H9 (cell line): ENCODE data around the gene GSG1L. TPM values are rescaled to one million over a fixed set of nuclear protein-coding genes. Genes with fewer than 3 reads are reported as not detected.

Source experiments
- DNase-seq: peaks from one replicate; pipeline ENCODE4 v3.0.0-alpha.2; 2017
- H2AFZ ChIP-seq: one replicate; pipeline ENCODE4 v1.6.1; 2013; ENCODE audit warnings: mild to moderate bottlenecking, low read length, control low read depth, moderate library complexity
- H2AK5ac ChIP-seq: 2 replicates; pipeline ENCODE4 v1.6.1; 2013; ENCODE audit warnings: low read length, control low read depth, mixed read lengths; ENCODE audit not compliant: insufficient read length
- H2BK120ac ChIP-seq: one replicate; pipeline ENCODE4 v1.6.1; 2013; ENCODE audit warnings: low read depth, mild to moderate bottlenecking, low read length, control low read depth, inconsistent platforms; ENCODE audit not compliant: poor library complexity, severe bottlenecking
- H2BK12ac ChIP-seq: 2 replicates; pipeline ENCODE4 v1.6.1; 2013; ENCODE audit warnings: low read length, control low read depth, mixed read lengths, low read depth; ENCODE audit not compliant: insufficient read length
- H2BK15ac ChIP-seq: 2 replicates; pipeline ENCODE4 v1.6.1; 2013; ENCODE audit warnings: low read depth, low read length, control low read depth
- H2BK20ac ChIP-seq: one replicate; pipeline ENCODE4 v1.6.1; 2013; ENCODE audit warnings: low read depth, mild to moderate bottlenecking, low read length, control low read depth, inconsistent platforms; ENCODE audit not compliant: poor library complexity, severe bottlenecking
- H2BK5ac ChIP-seq: 2 replicates; pipeline ENCODE4 v1.6.1; 2013; ENCODE audit warnings: low read length, control low read depth, mixed read lengths; ENCODE audit not compliant: insufficient read length
- H3K14ac ChIP-seq: 2 replicates; pipeline ENCODE4 v1.6.1; 2013; ENCODE audit warnings: low read length, control low read depth; ENCODE audit not compliant: insufficient read depth
- H3K18ac ChIP-seq: 2 replicates; pipeline ENCODE4 v1.6.1; 2013; ENCODE audit warnings: low read depth, mild to moderate bottlenecking, mixed read lengths, low read length, control low read depth; ENCODE audit not compliant: insufficient read length
- H3K23ac ChIP-seq: 2 replicates; pipeline ENCODE4 v1.6.1; 2013; ENCODE audit warnings: low read length, control low read depth, mixed read lengths, low read depth; ENCODE audit not compliant: insufficient read length
- H3K23me2 ChIP-seq: 2 replicates; pipeline ENCODE4 v1.6.1; 2013; ENCODE audit warnings: low read depth, mild to moderate bottlenecking, mixed read lengths, low read length, control low read depth; ENCODE audit not compliant: insufficient read length, poor library complexity, severe bottlenecking
- H3K27ac ChIP-seq: 2 replicates; pipeline ENCODE4 v1.5.1; 2013; ENCODE audit warnings: low read length, control low read depth, mixed read lengths, low read depth; ENCODE audit not compliant: insufficient read length
- H3K27me3 ChIP-seq: 2 replicates; pipeline ENCODE4 v1.6.1; 2013; ENCODE audit warnings: low read length, control low read depth, inconsistent platforms; ENCODE audit not compliant: insufficient read depth
- H3K4ac ChIP-seq: 2 replicates; pipeline ENCODE4 v1.6.1; 2013; ENCODE audit warnings: low read depth, mild to moderate bottlenecking, control low read depth, inconsistent platforms, low read length, moderate library complexity
- H3K4me1 ChIP-seq: 2 replicates; pipeline ENCODE4 v1.6.1; 2013; ENCODE audit warnings: low read length, control low read depth, inconsistent platforms; ENCODE audit not compliant: insufficient read depth
- H3K4me2 ChIP-seq: 2 replicates; pipeline ENCODE4 v1.6.1; 2013; ENCODE audit warnings: low read length, control low read depth, mixed read lengths; ENCODE audit not compliant: insufficient read length, insufficient read depth
- H3K56ac ChIP-seq: 2 replicates; pipeline ENCODE4 v1.6.1; 2013; ENCODE audit warnings: low read depth, mild to moderate bottlenecking, mixed read lengths, low read length, control low read depth; ENCODE audit not compliant: insufficient read length
- H3K79me1 ChIP-seq: 2 replicates; pipeline ENCODE4 v1.6.1; 2013; ENCODE audit warnings: low read depth, mild to moderate bottlenecking, moderate library complexity, low read length, control low read depth, inconsistent platforms; ENCODE audit not compliant: insufficient read depth, poor library complexity, severe bottlenecking
- H3K79me2 ChIP-seq: 2 replicates; pipeline ENCODE4 v1.6.1; 2013; ENCODE audit warnings: low read length, control low read depth, inconsistent platforms; ENCODE audit not compliant: insufficient read depth
- H3K9ac ChIP-seq: 2 replicates; pipeline ENCODE4 v1.6.1; 2013; ENCODE audit warnings: low read length, control low read depth, mixed read lengths; ENCODE audit not compliant: insufficient read length; ENCODE audit errors: extremely low read depth
- H3K9me3 ChIP-seq: one replicate; pipeline ENCODE4 v1.6.1; 2013; ENCODE audit warnings: low read depth, low read length, inconsistent platforms; ENCODE audit not compliant: control insufficient read depth
- H3T11ph ChIP-seq: one replicate; pipeline ENCODE4 v1.6.1; 2013; ENCODE audit warnings: mild to moderate bottlenecking, low read length, control low read depth, inconsistent platforms
- H4K20me1 ChIP-seq: one replicate; pipeline ENCODE4 v1.6.1; 2013; ENCODE audit not compliant: control insufficient read depth, insufficient read length, insufficient read depth
- H4K5ac ChIP-seq: 2 replicates; pipeline ENCODE4 v1.6.1; 2013; ENCODE audit warnings: low read depth, mild to moderate bottlenecking, mixed read lengths, low read length, control low read depth; ENCODE audit not compliant: insufficient read length
- H4K8ac ChIP-seq: replicated peaks from 2 replicates; pipeline ENCODE4 v1.6.1; 2013; ENCODE audit warnings: low read length, control low read depth, mixed read lengths, low read depth; ENCODE audit not compliant: insufficient read length
- H4K91ac ChIP-seq: 2 replicates; pipeline ENCODE4 v1.6.1; 2013; ENCODE audit warnings: low read depth, mild to moderate bottlenecking, moderate library complexity, mixed read lengths, low read length, control low read depth; ENCODE audit not compliant: insufficient read length
- H3K27ac Mint-ChIP-seq, 3 experiments: 2 replicates in 2 of 3; 3 replicates in 1 of 3; pipeline ENCODE4 v1.8.0; 2020 to 2021; ENCODE audit warnings: mixed read lengths in 3 of 3, mild to moderate bottlenecking in 1 of 3, moderate library complexity in 1 of 3
- H3K27me3 Mint-ChIP-seq: 2 replicates; pipeline ENCODE4 v1.8.0; 2021; ENCODE audit warnings: low read depth, mild to moderate bottlenecking, moderate library complexity, mixed read lengths
- H3K36me3 Mint-ChIP-seq, 3 experiments: 2 replicates in 2 of 3; 3 replicates in 1 of 3; pipeline ENCODE4 v1.8.0; 2020 to 2021; ENCODE audit warnings: low read depth in 3 of 3, mixed read lengths in 3 of 3; ENCODE audit not compliant: insufficient read depth in 1 of 3
- H3K4me1 Mint-ChIP-seq, 2 experiments: 2 replicates each; pipeline ENCODE4 v1.8.0; 2020; ENCODE audit warnings: mixed read lengths in 2 of 2
- H3K4me3 Mint-ChIP-seq, 2 experiments: 2 replicates in 1 of 2; 3 replicates in 1 of 2; pipeline ENCODE4 v1.8.0; 2020 to 2021; ENCODE audit warnings: mild to moderate bottlenecking in 2 of 2, mixed read lengths in 2 of 2, moderate library complexity in 1 of 2
- H3K9me3 Mint-ChIP-seq, 2 experiments: 2 replicates in 1 of 2; 3 replicates in 1 of 2; pipeline ENCODE4 v1.8.0; 2020; ENCODE audit warnings: mild to moderate bottlenecking in 2 of 2, mixed read lengths in 2 of 2, moderate library complexity in 1 of 2
- WGBS: extraction: QIAGEN DNeasy Blood & Tissue Kit; methylation state at CpG from one replicate; pipeline ENCODE4 v1.1.7; 2013; ENCODE audit warnings: missing lambda C conversion rate, low lambda C conversion rate, mixed read lengths; ENCODE audit not compliant: insufficient read length; ENCODE audit errors: extremely low coverage; 5-methylcytosine and 5-hydroxymethylcytosine counted together
- total RNA-seq: library from RNA; stranded (reverse); gene quantifications from 2 replicates; pipeline ENCODE4 v1.2.1, GENCODE V29; 2021
- TF ChIP-seq, protein P1 (sequence below): fragments of 200-600 bp; sonication (generic); conservative IDR thresholded peaks from 3 replicates; pipeline ENCODE4 v1.8.0; 2021; ENCODE audit warnings: antibody characterized with exemption, mild to moderate bottlenecking

The GSG1L gene
- total RNA-seq, 1 experiment from 2014 or later = 0.35 TPM

DNA sequence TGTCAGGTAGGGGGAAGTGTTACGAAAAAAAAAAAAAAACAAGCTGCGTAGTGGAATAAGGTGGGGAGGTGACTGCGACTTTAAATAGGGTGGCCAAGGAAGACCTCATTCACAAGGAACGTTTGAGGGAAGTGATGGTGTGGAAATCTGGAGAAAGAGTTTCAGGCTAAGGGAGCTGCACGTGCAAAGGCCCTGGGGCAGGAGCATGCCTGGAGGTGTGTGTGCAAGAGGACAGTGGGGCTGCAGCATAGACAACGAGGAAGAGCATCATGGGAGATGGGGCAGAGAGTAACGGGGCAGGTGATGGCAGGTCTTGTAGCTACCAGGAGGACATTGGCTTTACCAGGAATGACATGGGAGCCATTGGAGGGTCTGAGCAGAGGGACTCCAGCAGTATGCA lies 12.0 kb downstream of the GSG1L start:
- no CpG with 5 or more reads among the region's 7 CpGs for WGBS
- Histone ChIP-seq H2BK120ac (no peak overlapping the region), H3K14ac (no peak overlapping the region; the same call in 1 of the 2 replicates), H3K23me2 (no peaks in the 10 kb centered on the region), H3K56ac (no peak overlapping the region), H2AFZ (no peak overlapping the region), H2AK5ac (no peak overlapping the region), H2BK20ac (no peak overlapping the region), H3T11ph (no peak overlapping the region), H3K27me3 (no peaks in the 10 kb centered on the region), H3K79me1 (no peaks in the 10 kb centered on the region), H3K4ac (no peak overlapping the region), H3K27ac (no peak overlapping the region), H4K5ac (no peak overlapping the region), H4K8ac (no peak overlapping the region), H3K9me3 (no peaks in the 10 kb centered on the region), H4K91ac (no peak overlapping the region), H2BK5ac (no peak overlapping the region), H3K79me2 (no peaks in the 10 kb centered on the region), H3K23ac (no peak overlapping the region), H4K20me1 (no peaks in the 10 kb centered on the region), H3K18ac (no peak overlapping the region), H2BK15ac (no peak overlapping the region), H3K4me1 (no peaks in the 10 kb centered on the region), H3K9ac (no peak overlapping the region), H2BK12ac (no peak overlapping the region), H3K4me2 (no peak overlapping the region)
- peaks cover 4 to 6% of the 10 kb centered on the region in 2 experiments; a peak in 4 of 5 replicates for H3K9me3 Mint-ChIP-seq
- no peaks in the 10 kb centered on the region; a peak in 1 of 4 replicates for H3K4me1 Mint-ChIP-seq
- H3K27me3 Mint-ChIP-seq = peaks cover 11% of the 10 kb centered on the region
- TF ChIP-seq, protein P1, sequence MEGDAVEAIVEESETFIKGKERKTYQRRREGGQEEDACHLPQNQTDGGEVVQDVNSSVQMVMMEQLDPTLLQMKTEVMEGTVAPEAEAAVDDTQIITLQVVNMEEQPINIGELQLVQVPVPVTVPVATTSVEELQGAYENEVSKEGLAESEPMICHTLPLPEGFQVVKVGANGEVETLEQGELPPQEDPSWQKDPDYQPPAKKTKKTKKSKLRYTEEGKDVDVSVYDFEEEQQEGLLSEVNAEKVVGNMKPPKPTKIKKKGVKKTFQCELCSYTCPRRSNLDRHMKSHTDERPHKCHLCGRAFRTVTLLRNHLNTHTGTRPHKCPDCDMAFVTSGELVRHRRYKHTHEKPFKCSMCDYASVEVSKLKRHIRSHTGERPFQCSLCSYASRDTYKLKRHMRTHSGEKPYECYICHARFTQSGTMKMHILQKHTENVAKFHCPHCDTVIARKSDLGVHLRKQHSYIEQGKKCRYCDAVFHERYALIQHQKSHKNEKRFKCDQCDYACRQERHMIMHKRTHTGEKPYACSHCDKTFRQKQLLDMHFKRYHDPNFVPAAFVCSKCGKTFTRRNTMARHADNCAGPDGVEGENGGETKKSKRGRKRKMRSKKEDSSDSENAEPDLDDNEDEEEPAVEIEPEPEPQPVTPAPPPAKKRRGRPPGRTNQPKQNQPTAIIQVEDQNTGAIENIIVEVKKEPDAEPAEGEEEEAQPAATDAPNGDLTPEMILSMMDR = no peak
- no peak overlapping the region for H3K27ac Mint-ChIP-seq
- no peak for DNase-seq
- H3K4me3 Mint-ChIP-seq = no peak overlapping the region
- 0 out of 7 replicates have a peak, but pooled peaks cover 0 to 4% (median 0%) of the 10 kb centered on the region in 3 experiments for H3K36me3 Mint-ChIP-seq
